ENCODE data around the gene HORMAD2.

- TF ChIP-seq CTCF (conservative IDR thresholded peaks at IDR 0.05) (no peak), EZH2 (IDR thresholded peaks at IDR 0.05; ENCODE audit: low read depth) (no peak)
Observed at GRCh38 chr22:30204015-30204741, 123.9 kb downstream of the HORMAD2 start.
